ENCODE data around the gene ULK1.
"Not testable (repeated sequence)": the region's sequence is repeated elsewhere in the genome, so short reads cannot be mapped to it uniquely, and the experiment has no call there.

ULK1 gene

GRCh38 chr12:131961328-131961727 is 66.9 kb downstream of the ULK1 start:
- H3K27me3 ChIP-seq (ENCODE audit: control insufficient read depth, insufficient read depth, low read length); H3K9ac ChIP-seq (ENCODE audit: low read length); H3K4me3 ChIP-seq (ENCODE audit: low read length); H3K9me3 ChIP-seq (ENCODE audit: control insufficient read depth, low read depth, low read length); H3K4me1 ChIP-seq (ENCODE audit: control insufficient read depth, low read depth, low read length); H3K27ac ChIP-seq (ENCODE audit: low read length): not testable (repeated sequence)
- peaks cover 21% of the 10 kb centered on the region for H3K36me3 ChIP-seq (ENCODE audit: control insufficient read depth, low read depth, low read length)

- Histone ChIP-seq H3K27ac (ENCODE audit: low read length) (no peak overlapping the region), H3K4me3 (ENCODE audit: low read length) (no peak overlapping the region), H3K36me3 (ENCODE audit: control insufficient read depth, low read depth, low read length) (peaks cover 21% of the 10 kb centered on the region), H3K4me1 (ENCODE audit: control insufficient read depth, low read depth, low read length) (peaks cover 6% of the 10 kb centered on the region), H3K9me3 (ENCODE audit: control insufficient read depth, low read depth, low read length) (no peaks in the 10 kb centered on the region), H3K27me3 (ENCODE audit: control insufficient read depth, insufficient read depth, low read length) (no peaks in the 10 kb centered on the region), H3K9ac (ENCODE audit: low read length) (no peak overlapping the region)
Measured at GRCh38 chr12:131962069-131962468, 67.6 kb downstream of the ULK1 start.

GRCh38 chr12:131963381-131963780 is 69.0 kb downstream of the ULK1 start:
- H3K36me3 ChIP-seq (ENCODE audit: control insufficient read depth, low read depth, low read length): peaks cover 21% of the 10 kb centered on the region
- H3K4me3 ChIP-seq (ENCODE audit: low read length): no peak overlapping the region
- H3K4me1 ChIP-seq (ENCODE audit: control insufficient read depth, low read depth, low read length): no peaks in the 10 kb centered on the region
- no peaks in the 10 kb centered on the region for H3K9me3 ChIP-seq (ENCODE audit: control insufficient read depth, low read depth, low read length)
- H3K9ac ChIP-seq (ENCODE audit: low read length): no peak overlapping the region
- H3K27ac ChIP-seq (ENCODE audit: low read length): no peak overlapping the region
- no peaks in the 10 kb centered on the region for H3K27me3 ChIP-seq (ENCODE audit: control insufficient read depth, insufficient read depth, low read length)

GRCh38 chr12:131965073-131965472 is 70.7 kb downstream of the ULK1 start:
- H3K4me3 ChIP-seq (ENCODE audit: low read length): no peak overlapping the region
- H3K27ac ChIP-seq (ENCODE audit: low read length): no peak overlapping the region
- no peaks in the 10 kb centered on the region for H3K4me1 ChIP-seq (ENCODE audit: control insufficient read depth, low read depth, low read length)
- no peaks in the 10 kb centered on the region for H3K9me3 ChIP-seq (ENCODE audit: control insufficient read depth, low read depth, low read length)
- peaks cover 21% of the 10 kb centered on the region for H3K36me3 ChIP-seq (ENCODE audit: control insufficient read depth, low read depth, low read length)
- H3K9ac ChIP-seq (ENCODE audit: low read length): no peak overlapping the region
- no peaks in the 10 kb centered on the region for H3K27me3 ChIP-seq (ENCODE audit: control insufficient read depth, insufficient read depth, low read length)

GRCh38 chr12:131971226-131971625 is 76.8 kb downstream of the ULK1 start:
- Histone ChIP-seq H3K9me3 (ENCODE audit: control insufficient read depth, low read depth, low read length) (no peaks in the 10 kb centered on the region), H3K27ac (ENCODE audit: low read length) (no peak overlapping the region), H3K9ac (ENCODE audit: low read length) (no peak overlapping the region), H3K36me3 (ENCODE audit: control insufficient read depth, low read depth, low read length) (no peaks in the 10 kb centered on the region), H3K27me3 (ENCODE audit: control insufficient read depth, insufficient read depth, low read length) (no peaks in the 10 kb centered on the region), H3K4me1 (ENCODE audit: control insufficient read depth, low read depth, low read length) (no peaks in the 10 kb centered on the region), H3K4me3 (ENCODE audit: low read length) (no peak overlapping the region)
